Endothelial cell of umbilical vein (primary cell): ENCODE measurements around the gene CCDC150. TPM values are rescaled to one million over a fixed set of nuclear protein-coding genes. Genes with fewer than 3 reads are reported as not detected.

Experiments
- BruUV-seq: library from RNA; stranded (reverse); fragments of 400-500 nt; replicated peaks from 2 replicates; lab custom pipeline; 2021; lab: Mats Ljungman, UMichigan
- CTCF ChIA-PET: fragments of 300-600, 350-600 bp; sonication (Branson Sonifier 250); formaldehyde crosslinking; loops from one replicate; lab custom pipeline; 2021; ENCODE audit warnings: antibody characterized with exemption, inconsistent platforms; lab: Charles Lee
- POLR2A ChIA-PET: fragments of 300-600, 350-600 bp; sonication (Branson Sonifier 250); formaldehyde crosslinking; loops from one replicate; lab custom pipeline; 2021; ENCODE audit warnings: antibody characterized with exemption, inconsistent platforms; lab: Charles Lee
- DNase-seq: peaks from one replicate; pipeline ENCODE4 v3.0.0-alpha.2; 2011; ENCODE audit warnings: low read depth, low spot score
- FAIRE-seq: peaks from 2 replicates; lab custom pipeline; 2011; peaks lifted over from hg19 to GRCh38; lab: Jason Lieb, UNC
- H2AFZ ChIP-seq: 2 replicates; pipeline ENCODE4 v1.6.0; 2012; ENCODE audit warnings: low read depth, low read length, control low read depth, inconsistent platforms
- H3K27ac ChIP-seq: 2 replicates; pipeline ENCODE4 v1.5.1; 2011; ENCODE audit warnings: low read depth, mild to moderate bottlenecking, control low read depth, low read length, moderate library complexity; ENCODE audit not compliant: insufficient read depth
- H3K27me3 ChIP-seq, 2 experiments: 2 replicates each; pipeline versions ENCODE4 v1.6.0 to v1.6.1; 2011; ENCODE audit warnings: low read length in 2 of 2, mixed read lengths in 1 of 2; ENCODE audit not compliant: control insufficient read depth in 2 of 2, insufficient read depth in 2 of 2
- H3K36me3 ChIP-seq, 2 experiments: 2 replicates in 1 of 2; 3 replicates in 1 of 2; pipeline ENCODE4 v1.5.1; 2011; ENCODE audit warnings: low read length in 2 of 2, mild to moderate bottlenecking in 1 of 2, moderate library complexity in 1 of 2; ENCODE audit not compliant: control insufficient read depth in 2 of 2, insufficient read depth in 2 of 2; ENCODE audit errors: extremely low read depth in 1 of 2
- H3K4me1 ChIP-seq: 3 replicates; pipeline ENCODE4 v1.5.1; 2011; ENCODE audit warnings: mild to moderate bottlenecking, low read length; ENCODE audit not compliant: control insufficient read depth, insufficient read depth; ENCODE audit errors: extremely low read depth
- H3K4me2 ChIP-seq: 2 replicates; pipeline ENCODE4 v1.6.1; 2011; ENCODE audit warnings: low read length, control low read depth, mixed read lengths; ENCODE audit not compliant: insufficient read depth
- H3K4me3 ChIP-seq, 3 experiments: fragments of 200-600 bp in 1 of 3; sonication (generic), shearing (Covaris generic) in 1 of 3; replicated peaks in 1 of 3; 2 replicates each; pipeline ENCODE4 v1.5.1; 2011 to 2016; ENCODE audit warnings: control low read depth in 3 of 3, low read length in 3 of 3, mild to moderate bottlenecking in 2 of 3, inconsistent platforms in 1 of 3, low read depth in 1 of 3, moderate library complexity in 1 of 3; ENCODE audit not compliant: insufficient read depth in 1 of 3
- H3K79me2 ChIP-seq: 2 replicates; pipeline ENCODE4 v1.6.0; 2012; ENCODE audit warnings: low read length, inconsistent platforms; ENCODE audit not compliant: control insufficient read depth, insufficient read depth
- H3K9ac ChIP-seq: replicated peaks from 2 replicates; pipeline ENCODE3; 2011; ENCODE audit warnings: low read length, control low read depth; ENCODE audit not compliant: insufficient read depth; ENCODE audit errors: extremely low read depth
- H3K9me1 ChIP-seq: replicated peaks from 3 replicates; pipeline ENCODE4 v1.6.0; 2011; ENCODE audit warnings: mild to moderate bottlenecking, low read length; ENCODE audit not compliant: control insufficient read depth, insufficient read depth; ENCODE audit errors: extremely low read depth
- H3K9me3 ChIP-seq: replicated peaks from 2 replicates; pipeline ENCODE4 v1.5.1; 2012; ENCODE audit warnings: low read length, inconsistent platforms; ENCODE audit not compliant: control insufficient read depth, insufficient read depth
- H4K20me1 ChIP-seq: replicated peaks from 2 replicates; pipeline ENCODE3; 2011; ENCODE audit warnings: mild to moderate bottlenecking, low read length; ENCODE audit not compliant: control insufficient read depth, insufficient read depth; ENCODE audit errors: extremely low read depth
- CTCF ChIP-seq, 2 donors: IDR thresholded peaks; 1 replicate in 1 of 2; 2 replicates in 1 of 2; pipeline ENCODE4 v1.5.1; 2011; ENCODE audit warnings: low read length in 2 of 2, mild to moderate bottlenecking in 2 of 2, moderate library complexity in 2 of 2, control low read depth in 1 of 2, inconsistent platforms in 1 of 2, low read depth in 1 of 2; ENCODE audit not compliant: insufficient read depth in 1 of 2; ENCODE audit errors: extremely low read depth in 1 of 2
- EZH2 ChIP-seq: IDR thresholded peaks from 2 replicates; pipeline ENCODE4 v1.6.1; 2012; ENCODE audit warnings: borderline replicate concordance, low read depth, mild to moderate bottlenecking, moderate library complexity, low read length, inconsistent platforms; ENCODE audit not compliant: severe bottlenecking
- FOS ChIP-seq: IDR thresholded peaks from 2 replicates; pipeline ENCODE4 v1.6.1; 2011; ENCODE audit warnings: mild to moderate bottlenecking, low read length, moderate library complexity, borderline replicate concordance; ENCODE audit not compliant: insufficient read depth
- GATA2 ChIP-seq: IDR thresholded peaks from 2 replicates; pipeline ENCODE4 v1.7.0; 2011; ENCODE audit warnings: low read depth, mild to moderate bottlenecking, moderate library complexity, mixed read lengths, low read length; ENCODE audit not compliant: insufficient read length, insufficient read depth
- JUN ChIP-seq: IDR thresholded peaks from 2 replicates; pipeline ENCODE4 v1.6.1; 2011; ENCODE audit warnings: borderline replicate concordance, low read depth; ENCODE audit not compliant: insufficient read length, insufficient read depth
- MAX ChIP-seq: IDR thresholded peaks from 2 replicates; pipeline ENCODE4 v1.6.1; 2011; ENCODE audit not compliant: insufficient read depth, insufficient read length
- MYC ChIP-seq: IDR thresholded peaks from one replicate; pipeline ENCODE4 v1.6.1; 2011; ENCODE audit warnings: mild to moderate bottlenecking, low read depth, low read length
- POLR2A ChIP-seq: IDR thresholded peaks from 2 replicates; pipeline ENCODE4 v1.6.1; 2012; ENCODE audit warnings: low read depth, mild to moderate bottlenecking, control low read depth, low read length
- POLR2AphosphoS5 ChIP-seq: IDR thresholded peaks from 2 replicates; pipeline ENCODE4 v1.6.1; 2012; ENCODE audit warnings: low read depth, mild to moderate bottlenecking, control low read depth, low read length, moderate library complexity; ENCODE audit not compliant: insufficient read depth
- dilution Hi-C: fragments of 300-500 bp; cut with MboI; formaldehyde crosslinking; loops from one replicate; pipeline ENCODE4 v1.15.0; 2019; ENCODE audit warnings: low sequenced_read_pairs; ENCODE audit not compliant: extremely low pct_ligation_motif_present
- intact Hi-C: fragments of 100-400 bp; cut with micrococcal nuclease; formaldehyde crosslinking; loops from one replicate; pipeline ENCODE4 v1.10.0; 2022
- polyA plus RNA-seq, 4 experiments: library from polyadenylated mRNA; depleted of rRNA in 3 of 4; stranded (reverse) in 3 of 4; unstranded in 1 of 4; fragments of >200 nt; gene quantifications; 2 replicates each; pipeline versions ENCODE4 v1.2.1 to v1.2.3, GENCODE V29; 2011 to 2012; ENCODE audit warnings: missing spikeins in 1 of 4
- total RNA-seq: library from RNA; stranded (reverse); gene quantifications from 2 replicates; pipeline ENCODE4 v1.2.3, GENCODE V29; 2021

Gene CCDC150
- total and polyA plus RNA-seq, 2 donors (not counting 3 experiments of a cell fraction or from before 2014, with no cell fraction given) = 1.7 to 19.9 TPM

- dilution Hi-C loops (no loop called here), intact Hi-C loops (loop anchor here (2.0 kb wide), 1 partner anchor 15 kb away; no protein-coding TSS in a partner anchor)
- DNase-seq = no peak
- Histone ChIP-seq H3K9me3 (no peaks in the 10 kb centered on the region), H3K4me3 (no peak overlapping the region), H2AFZ (no peak overlapping the region), H4K20me1 (no peaks in the 10 kb centered on the region), H3K9ac (no peak overlapping the region), H3K4me1 (no peaks in the 10 kb centered on the region), H3K79me2 (no peaks in the 10 kb centered on the region), H3K27me3 (no peaks in the 10 kb centered on the region), H3K27ac (no peak overlapping the region), H3K36me3 (no peaks in the 10 kb centered on the region), H3K4me2 (no peak overlapping the region), H3K9me1 (no peaks in the 10 kb centered on the region)
- FAIRE-seq = no peak
- TF ChIP-seq POLR2AphosphoS5 (no peak), CTCF (IDR thresholded peaks at IDR 0.05; ENCODE audit: extremely low read depth in 1 of 2, insufficient read depth in 1 of 2, low read depth in 1 of 2, low read length in 2 of 2) (no peak), MAX (no peak), MYC (no peak), JUN (no peak), FOS (no peak), POLR2A (no peak), GATA2 (no peak), EZH2 (no peak)
- POLR2A ChIA-PET = no interaction called here
- BruUV-seq = no TSS peak
- CTCF ChIA-PET = no interaction called here
These were observed 58.3 kb downstream of the CCDC150 start for GRCh38 chr2:196697825-196698224.
